ENCODE measurements around the gene EIF4G3. TPM values are rescaled to one million over a fixed set of nuclear protein-coding genes. Genes with fewer than 3 reads are reported as not detected.
A peak's percentile ranks its signal among the peaks of the same experiment; 100 is the strongest.
"Not testable (repeated sequence)": the region's sequence is repeated elsewhere in the genome, so short reads cannot be mapped to it uniquely, and the experiment has no call there.

EIF4G3 gene
- polyA plus RNA-seq, 4 donors, result 61.0 to 70.8 (median 68.9) TPM

GRCh38 chr1:21157868-21158267, 18.8 kb downstream of the EIF4G3 start:
- no peak for DNase-seq (ENCODE audit: low read depth in 4 of 4, low spot score in 2 of 4)

- no peak for DNase-seq (ENCODE audit: low read depth in 4 of 4, low spot score in 2 of 4)
Measured at GRCh38 chr1:21157054-21157453, 19.6 kb downstream of the EIF4G3 start.

GRCh38 chr1:21156019-21156418, 20.7 kb downstream of the EIF4G3 start:
- DNase-seq (ENCODE audit: low read depth in 4 of 4, low spot score in 2 of 4), result no peak

- DNase-seq (ENCODE audit: low read depth in 4 of 4, low spot score in 2 of 4), result no peak
Measured at GRCh38 chr1:21154717-21155116, 22.0 kb downstream of the EIF4G3 start.

DNA sequence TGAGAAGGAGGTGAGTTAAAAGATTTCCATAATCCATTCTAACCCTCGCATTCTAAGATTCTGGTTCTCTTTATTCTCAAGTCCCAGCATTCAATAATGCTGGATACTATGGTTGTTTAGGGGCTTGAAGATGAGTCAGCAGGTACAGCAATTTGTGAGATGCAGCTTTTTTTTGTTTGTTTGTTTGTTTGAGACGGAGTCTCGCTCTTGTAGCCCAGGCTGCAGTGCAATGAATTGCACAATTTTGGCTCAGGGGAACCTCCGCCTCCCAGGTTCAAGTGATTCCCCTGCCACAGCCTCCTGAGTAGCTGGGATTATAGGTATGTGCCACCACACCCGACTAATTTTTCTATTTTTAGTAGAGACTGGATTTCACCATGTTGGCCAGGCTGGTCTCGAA, 23.3 kb downstream of the EIF4G3 start:
- DNase-seq (ENCODE audit: low read depth in 4 of 4, low spot score in 2 of 4), result no peak

DNA sequence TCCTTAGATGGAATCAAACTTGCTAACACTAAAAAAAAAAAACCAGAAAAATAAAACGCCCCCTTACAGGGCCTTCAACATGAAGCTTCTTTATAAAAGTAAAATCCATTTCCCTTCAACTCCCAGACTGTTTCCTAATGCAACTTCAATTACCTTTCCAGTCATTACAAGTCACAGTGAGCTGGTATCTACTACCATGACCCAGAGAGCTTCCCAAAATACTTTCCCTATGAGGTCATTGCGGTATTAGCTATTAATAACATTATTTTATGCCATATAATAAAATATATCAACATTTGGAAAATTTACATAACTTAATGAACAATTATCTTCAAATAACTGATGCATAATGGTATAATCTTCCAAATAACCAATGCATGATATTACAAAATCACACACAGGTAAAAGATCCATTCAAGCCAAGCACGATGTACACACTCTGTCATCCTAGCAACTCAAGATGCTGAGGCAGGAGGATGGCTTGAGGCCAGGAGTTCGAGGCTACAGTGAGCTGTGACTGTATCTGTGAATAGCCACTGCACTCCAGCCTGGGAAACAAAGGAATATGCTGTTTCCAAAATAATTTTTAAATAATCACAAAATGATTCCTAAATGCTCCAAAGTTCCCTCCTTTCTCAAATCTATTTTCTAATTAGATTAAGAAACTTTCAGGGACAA, 24.1 kb downstream of the EIF4G3 start:
- no peak for DNase-seq (ENCODE audit: low read depth in 4 of 4, low spot score in 2 of 4)

GRCh38 chr1:21149855-21150432, 26.8 kb downstream of the EIF4G3 start:
- DNase-seq (ENCODE audit: low read depth in 4 of 4, low spot score in 2 of 4), result no peak

- DNase-seq (ENCODE audit: low read depth in 4 of 4, low spot score in 2 of 4), result no peak
Measured at GRCh38 chr1:21149430-21149854, 27.3 kb downstream of the EIF4G3 start.

GRCh38 chr1:21143752-21144151, 32.9 kb downstream of the EIF4G3 start:
- no peak for DNase-seq (ENCODE audit: low read depth in 4 of 4, low spot score in 2 of 4)

DNA sequence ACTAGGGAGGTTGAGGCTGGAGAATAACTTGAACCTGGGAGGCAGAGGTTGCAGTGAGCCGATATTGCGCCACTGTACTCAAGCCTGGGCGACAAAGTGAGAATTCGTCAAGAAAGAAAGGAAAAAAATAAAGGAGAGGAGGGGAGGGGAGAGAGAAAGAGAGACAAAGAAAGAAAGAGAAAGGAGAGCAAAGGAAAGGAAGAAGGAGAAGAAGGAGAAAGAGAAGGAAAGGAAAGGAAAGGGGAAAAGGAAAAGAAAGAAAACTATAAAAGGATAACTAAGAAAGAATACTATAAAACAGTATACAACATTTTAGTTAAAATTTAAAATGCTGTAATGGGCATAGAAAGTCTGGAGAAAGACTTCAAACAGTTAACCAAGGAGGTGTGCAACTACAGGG, 33.6 kb downstream of the EIF4G3 start:
- DNase-seq (ENCODE audit: low read depth in 4 of 4, low spot score in 2 of 4), result no peak

GRCh38 chr1:21141030-21141429, 35.7 kb downstream of the EIF4G3 start:
- DNase-seq (ENCODE audit: low read depth in 4 of 4, low spot score in 2 of 4), result no peak

- no peak for DNase-seq (ENCODE audit: low read depth in 4 of 4, low spot score in 2 of 4)
Measured at GRCh38 chr1:21139601-21140000, 37.1 kb downstream of the EIF4G3 start.

DNA sequence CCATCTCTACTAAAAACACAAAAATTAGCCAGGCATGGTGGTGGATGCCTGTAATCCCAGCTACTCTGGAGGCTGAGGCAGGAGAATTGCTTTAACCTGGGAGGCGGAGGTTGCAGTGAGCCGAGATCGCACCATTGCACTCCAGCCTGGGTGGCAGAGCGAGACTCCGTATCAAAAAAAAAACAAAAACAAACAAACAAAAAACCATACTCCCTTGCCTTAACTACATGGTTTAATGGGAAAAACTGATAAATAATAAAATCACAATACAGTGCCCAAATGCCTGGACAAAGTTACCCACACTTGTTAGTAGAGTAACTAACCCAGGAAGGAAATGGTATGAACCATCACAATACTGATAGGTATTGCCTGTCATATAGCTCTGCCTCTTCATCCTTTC, 40.4 kb downstream of the EIF4G3 start:
- not testable (repeated sequence) for DNase-seq (ENCODE audit: low read depth in 4 of 4, low spot score in 2 of 4)

DNA sequence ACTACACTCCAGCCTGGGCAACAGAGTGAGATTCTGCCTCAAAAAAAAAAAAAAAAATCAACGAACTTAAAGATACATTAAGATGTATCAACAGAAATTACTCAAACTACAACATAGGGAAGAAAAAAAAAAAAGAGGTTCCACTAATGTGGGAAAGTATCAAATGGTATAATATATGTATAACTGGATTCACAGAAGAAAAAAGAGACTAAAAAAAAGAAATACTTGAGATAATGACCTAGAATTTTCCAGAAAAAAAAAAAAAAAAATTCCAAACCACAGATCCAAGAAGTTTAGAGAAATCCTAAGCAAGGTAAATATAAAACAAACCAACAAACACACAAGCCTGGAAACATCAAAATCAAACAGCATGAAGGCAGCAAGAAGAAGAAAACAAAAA, 45.5 kb downstream of the EIF4G3 start:
- DNase-seq (ENCODE audit: low read depth in 4 of 4, low spot score in 2 of 4), result no peak

DNA sequence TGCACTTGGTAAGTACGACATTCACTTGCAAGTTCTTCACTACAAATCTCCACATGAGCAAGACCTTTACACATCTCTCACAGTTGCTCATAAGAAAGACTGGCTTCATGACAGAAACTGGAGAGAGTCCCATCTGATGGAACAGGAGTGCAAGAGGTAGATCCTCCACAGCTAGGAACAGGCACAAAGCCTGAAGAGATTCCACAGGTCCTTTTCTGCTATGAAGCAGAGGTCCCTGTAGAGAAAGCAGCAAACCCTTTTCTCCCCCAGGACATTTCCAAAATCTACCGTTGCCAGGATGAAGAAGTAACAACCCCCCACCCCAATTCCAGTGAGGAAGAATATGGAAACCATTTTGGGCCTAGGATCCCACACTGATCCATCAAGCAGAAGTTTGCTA, 47.3 kb downstream of the EIF4G3 start:
- no peak for DNase-seq (ENCODE audit: low read depth in 4 of 4, low spot score in 2 of 4)

DNA sequence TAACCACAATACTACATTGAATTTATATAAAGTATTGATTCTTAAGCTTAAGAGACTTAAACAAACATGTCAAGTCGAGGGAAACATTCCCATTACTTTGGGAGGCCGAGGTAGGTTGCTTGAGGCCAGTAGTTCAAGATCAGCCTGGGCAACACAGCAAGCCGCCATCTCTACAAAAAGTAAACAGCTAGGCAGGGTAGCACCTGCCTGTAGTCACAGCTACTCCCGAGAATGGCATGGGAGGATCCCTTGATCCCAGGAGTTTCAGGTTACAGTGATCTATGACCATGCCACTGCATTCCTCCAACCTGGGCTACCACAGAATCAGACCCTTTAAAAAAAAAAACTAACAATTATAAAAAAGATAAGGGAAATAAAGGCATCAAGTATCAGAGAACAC, 50.4 kb downstream of the EIF4G3 start:
- DNase-seq (ENCODE audit: low read depth in 4 of 4, low spot score in 2 of 4), result peak in 1 of 4 donors; percentile 29

DNA sequence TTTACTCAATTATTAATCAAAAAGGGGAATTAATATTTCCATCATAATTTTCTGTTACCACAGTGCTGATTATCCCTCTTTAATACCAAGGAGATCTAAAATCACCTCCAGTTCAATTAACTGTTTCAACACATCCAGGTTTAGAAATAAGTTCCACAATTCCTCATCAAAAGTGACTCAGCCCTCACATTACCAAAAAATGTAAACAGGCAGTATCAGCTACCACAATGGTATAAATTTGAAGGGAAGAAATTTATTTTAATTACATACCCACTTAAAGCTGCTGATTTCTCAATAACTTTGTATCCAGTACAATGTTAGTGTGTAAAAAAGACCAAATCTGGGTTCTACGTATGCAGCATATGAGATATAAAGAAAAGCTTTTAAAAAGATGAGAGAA, 51.9 kb downstream of the EIF4G3 start:
- DNase-seq (ENCODE audit: low read depth in 4 of 4, low spot score in 2 of 4), result no peak

- no peak for DNase-seq (ENCODE audit: low read depth in 4 of 4, low spot score in 2 of 4)
Measured at GRCh38 chr1:21123287-21123948, 53.3 kb downstream of the EIF4G3 start.

GRCh38 chr1:21121764-21122471, 54.8 kb downstream of the EIF4G3 start:
- no peak for DNase-seq (ENCODE audit: low read depth in 4 of 4, low spot score in 2 of 4)

GRCh38 chr1:21118167-21118566, 58.5 kb downstream of the EIF4G3 start:
- DNase-seq (ENCODE audit: low read depth in 4 of 4, low spot score in 2 of 4), result no peak

DNA sequence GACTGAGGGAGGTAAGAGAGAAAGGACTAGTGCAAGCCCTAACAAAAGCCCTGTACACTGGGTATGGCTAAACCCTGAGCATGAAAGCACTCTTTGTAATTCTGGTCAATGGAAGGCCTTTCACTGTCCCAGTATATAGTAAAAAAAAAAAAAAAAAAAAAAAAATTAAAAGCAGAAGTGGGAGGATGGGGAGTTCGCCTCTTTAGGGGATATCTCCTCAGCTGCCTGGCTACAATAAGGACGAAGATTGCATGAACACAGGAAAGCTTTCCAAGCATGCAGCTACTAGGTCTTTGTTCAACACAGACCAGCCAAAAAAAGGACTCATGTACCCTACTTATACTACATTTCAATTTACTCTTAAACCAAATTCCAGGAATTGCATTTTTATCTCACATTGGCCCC, 59.1 kb downstream of the EIF4G3 start:
- DNase-seq (ENCODE audit: low read depth in 4 of 4, low spot score in 2 of 4), result no peak
